NCI-H82 treated with DMSO at 0.1 percent for 48 hours (cell line): Measurements from ENCODE around the gene UBE2R2.
"Not testable (repeated sequence)": the region's sequence is repeated elsewhere in the genome, so short reads cannot be mapped to it uniquely, and the experiment has no call there.

ENCODE experiments used
- DNase-seq: peaks from one replicate; lab custom pipeline; 2025; ENCODE audit not compliant: unreplicated experiment; lab: John Stamatoyannopoulos, UW

Gene UBE2R2

GRCh38 chr9:33837138-33837537 is 20.2 kb downstream of the UBE2R2 start:
- DNase-seq: no peak

DNA sequence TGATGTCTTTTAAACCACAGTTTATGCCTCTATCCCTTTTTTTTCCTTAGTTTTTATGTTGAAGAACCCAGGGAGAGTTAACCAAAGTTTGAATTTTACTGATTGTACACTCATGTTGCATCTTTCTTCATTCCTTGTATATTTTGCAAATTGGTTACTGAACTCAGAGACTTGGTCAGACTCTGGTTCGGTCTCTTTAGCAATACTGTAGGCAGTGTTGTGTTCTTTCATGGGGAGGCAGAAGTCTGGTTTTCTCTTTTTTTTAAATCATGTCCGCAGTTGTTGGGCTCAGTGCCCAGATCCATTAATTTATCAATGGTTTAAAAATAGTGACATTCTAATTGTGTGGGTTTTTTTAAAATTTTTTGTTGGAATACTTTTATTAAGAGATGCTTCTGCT is 23.4 kb downstream of the UBE2R2 start:
- DNase-seq: no peak

GRCh38 chr9:33843312-33843961 is 26.5 kb downstream of the UBE2R2 start:
- no peak for DNase-seq

DNA sequence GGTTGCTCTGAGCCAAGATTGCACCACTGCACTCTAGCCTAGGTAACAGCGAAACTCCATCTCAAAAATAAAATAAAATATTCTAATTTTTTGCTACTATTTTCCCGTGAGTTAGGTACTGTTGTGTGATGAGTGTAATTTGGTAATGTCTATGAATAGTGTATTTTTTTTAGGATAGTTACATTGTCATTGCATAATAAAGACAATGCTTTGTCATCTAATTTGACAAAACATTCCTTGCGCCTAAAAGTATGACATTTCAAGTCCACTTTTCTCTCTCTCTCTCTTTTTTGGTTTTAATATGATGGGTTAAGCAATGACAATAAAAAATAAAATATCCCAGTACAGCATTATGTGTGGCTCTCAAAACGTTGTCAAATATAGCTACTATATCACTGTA is 29.3 kb downstream of the UBE2R2 start:
- DNase-seq: no peak

DNA sequence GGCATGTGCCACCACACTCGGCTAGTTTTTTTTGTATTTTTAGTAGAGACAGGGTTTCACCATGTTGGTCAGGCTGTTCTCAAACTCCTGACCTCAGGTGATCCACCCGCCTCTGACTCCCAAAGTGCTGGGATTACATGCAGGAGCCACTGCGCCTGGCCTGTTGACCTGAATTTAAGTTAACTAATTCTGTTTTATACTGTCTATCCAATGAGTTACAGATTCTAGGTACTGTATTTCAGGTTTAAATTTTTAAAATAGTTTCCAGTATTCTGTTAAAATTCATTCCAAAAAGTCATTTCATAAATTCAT is 30.9 kb downstream of the UBE2R2 start:
- not testable (repeated sequence) for DNase-seq

DNA sequence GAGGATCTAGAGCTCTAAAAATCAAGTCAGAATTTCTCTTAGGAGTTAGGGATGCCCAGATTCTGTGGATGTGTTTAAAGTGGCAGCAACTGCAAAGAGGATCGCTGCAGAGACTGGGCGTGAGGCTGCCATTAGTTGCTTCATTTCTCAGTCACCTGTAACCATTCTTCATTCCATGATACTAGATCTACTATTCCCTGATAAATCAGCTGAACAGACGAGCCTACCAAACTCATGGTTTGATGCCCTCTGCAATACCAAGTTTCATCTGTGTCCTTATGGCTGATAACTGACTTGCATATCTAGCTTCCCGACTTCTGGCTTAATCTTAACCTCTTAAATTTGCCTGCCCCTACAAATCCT is 33.3 kb downstream of the UBE2R2 start:
- DNase-seq: no peak

- no peak for DNase-seq
Measured at GRCh38 chr9:33850677-33851076, 33.7 kb downstream of the UBE2R2 start.

GRCh38 chr9:33851301-33851700 is 34.3 kb downstream of the UBE2R2 start:
- no peak for DNase-seq

GRCh38 chr9:33852216-33852826 is 35.4 kb downstream of the UBE2R2 start:
- DNase-seq: no peak

DNA sequence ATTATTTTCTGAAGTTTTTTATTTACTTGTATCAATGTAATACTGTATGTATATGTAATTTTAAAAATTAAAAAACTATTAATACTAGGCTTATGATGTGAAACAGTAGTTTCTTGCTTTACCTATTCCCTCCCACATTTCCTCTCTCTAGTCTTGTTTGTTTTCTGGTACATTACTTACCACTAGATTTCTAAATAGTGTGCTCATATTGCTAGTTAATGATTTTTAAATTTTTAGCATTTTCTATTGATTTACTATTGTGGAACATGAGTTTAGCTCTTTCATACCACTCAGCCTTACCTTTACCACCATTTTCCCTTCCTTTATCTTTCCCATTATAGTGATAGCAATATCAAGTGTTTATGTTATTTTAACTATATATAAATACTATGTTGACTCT is 39.3 kb downstream of the UBE2R2 start:
- no peak for DNase-seq

GRCh38 chr9:33858423-33858822 is 41.5 kb downstream of the UBE2R2 start:
- no peak for DNase-seq

GRCh38 chr9:33860200-33860871 is 43.4 kb downstream of the UBE2R2 start:
- DNase-seq: no peak

DNA sequence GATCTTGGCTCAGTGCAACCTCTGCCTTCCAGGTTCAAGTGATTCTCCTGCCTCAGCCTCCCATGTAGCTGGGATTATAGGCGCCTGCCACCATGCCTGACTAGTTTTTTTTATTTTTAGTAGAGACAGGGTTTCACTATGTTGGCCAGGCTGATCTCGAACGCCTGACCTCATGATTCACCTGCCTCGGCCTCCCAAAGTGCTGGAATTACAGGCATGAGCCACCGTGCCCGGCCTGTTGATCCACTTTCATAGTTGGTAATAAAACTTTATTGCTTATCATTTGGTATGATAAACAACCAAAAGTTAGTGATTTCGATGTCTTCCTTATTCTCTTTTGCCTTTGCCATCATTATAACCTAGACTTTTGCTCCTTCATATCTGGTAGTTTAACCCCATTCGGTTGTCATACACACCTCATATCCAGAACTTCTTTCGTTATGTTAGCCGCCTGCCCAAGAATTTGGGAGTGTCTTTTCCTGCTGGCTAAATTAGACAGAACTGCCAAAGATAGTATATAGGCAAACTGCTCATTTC is 45.0 kb downstream of the UBE2R2 start:
- no peak for DNase-seq

DNA sequence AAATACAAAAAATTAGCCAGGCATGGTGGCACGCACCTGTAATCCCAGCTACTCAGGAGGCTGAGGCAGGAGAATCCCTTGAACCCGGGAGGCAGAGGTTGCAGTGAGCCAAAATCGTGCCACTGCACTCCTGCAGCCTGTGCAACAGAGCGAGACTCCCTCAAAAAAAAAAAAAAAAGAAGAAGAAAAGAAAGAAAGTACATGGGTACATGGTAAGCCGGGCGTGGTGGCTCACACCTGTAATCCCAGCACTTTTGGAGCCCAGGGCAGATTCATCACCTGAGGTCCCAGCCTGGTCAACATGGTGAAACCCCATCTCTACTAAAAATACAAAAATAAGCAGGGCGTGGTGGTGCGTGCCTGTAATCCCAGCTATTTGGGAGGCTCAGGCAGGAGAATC is 46.1 kb downstream of the UBE2R2 start:
- not testable (repeated sequence) for DNase-seq

DNA sequence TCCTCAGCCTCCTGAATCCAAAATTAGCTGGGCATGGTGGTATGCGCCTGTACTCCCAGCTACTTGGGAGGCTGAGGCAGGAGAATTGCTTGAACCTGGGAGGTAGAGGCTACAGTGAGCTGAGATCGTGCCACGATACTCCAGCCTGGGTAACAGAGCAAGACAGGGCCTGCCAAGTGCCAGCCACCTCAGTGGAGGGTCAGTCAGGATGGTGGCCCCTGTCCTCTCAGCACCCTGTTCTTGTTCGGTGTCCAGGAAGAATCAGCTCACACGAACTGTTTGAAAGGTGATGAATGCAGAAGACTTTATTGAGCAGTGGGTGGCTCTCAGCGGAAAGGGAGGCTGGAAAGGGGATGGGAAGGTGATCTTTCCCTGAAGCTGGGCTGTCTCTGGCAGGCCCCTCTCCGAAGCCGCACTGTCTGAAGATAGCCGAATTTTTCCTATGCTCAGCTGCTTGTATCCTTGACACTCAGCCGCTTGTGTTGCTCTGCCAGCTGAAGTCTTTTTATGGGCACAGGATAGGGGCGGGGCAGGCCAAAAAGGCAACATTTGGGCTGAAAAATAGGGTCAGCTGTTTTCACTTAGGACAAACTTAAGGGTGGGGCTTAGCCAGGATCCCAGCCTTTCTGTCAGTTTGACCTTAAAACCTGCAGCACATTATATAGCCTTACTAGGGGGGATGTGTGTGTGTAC is 50.9 kb downstream of the UBE2R2 start:
- no peak for DNase-seq

GRCh38 chr9:33868440-33868973 is 51.5 kb downstream of the UBE2R2 start:
- no peak for DNase-seq

DNA sequence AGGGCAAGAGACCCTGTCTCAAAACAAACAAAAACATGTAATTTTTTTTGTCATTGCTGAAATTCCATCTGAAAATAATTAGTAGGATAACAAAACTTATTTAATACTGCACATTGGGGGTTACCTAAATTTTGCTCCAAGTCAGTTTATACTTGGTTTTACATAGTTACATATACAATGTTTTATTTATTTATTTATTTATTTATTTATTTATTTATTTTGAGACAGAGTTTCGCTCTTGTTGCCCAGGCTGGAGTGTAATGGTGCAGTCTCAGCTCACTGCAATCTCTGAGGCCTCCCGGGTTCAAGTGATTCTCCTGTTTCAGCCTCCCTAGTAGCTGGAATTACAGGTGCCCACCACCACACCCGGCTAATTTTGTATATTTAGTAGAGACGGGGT is 52.3 kb downstream of the UBE2R2 start:
- not testable (repeated sequence) for DNase-seq

GRCh38 chr9:33877727-33878489 is 60.9 kb downstream of the UBE2R2 start:
- DNase-seq: no peak

- no peak for DNase-seq
Measured at GRCh38 chr9:33878691-33879366, 61.9 kb downstream of the UBE2R2 start.
